Measurements from ENCODE around the gene KSR2.
"Not testable (repeated sequence)": the region's sequence is repeated elsewhere in the genome, so short reads cannot be mapped to it uniquely, and the experiment has no call there.

The KSR2 gene

DNA sequence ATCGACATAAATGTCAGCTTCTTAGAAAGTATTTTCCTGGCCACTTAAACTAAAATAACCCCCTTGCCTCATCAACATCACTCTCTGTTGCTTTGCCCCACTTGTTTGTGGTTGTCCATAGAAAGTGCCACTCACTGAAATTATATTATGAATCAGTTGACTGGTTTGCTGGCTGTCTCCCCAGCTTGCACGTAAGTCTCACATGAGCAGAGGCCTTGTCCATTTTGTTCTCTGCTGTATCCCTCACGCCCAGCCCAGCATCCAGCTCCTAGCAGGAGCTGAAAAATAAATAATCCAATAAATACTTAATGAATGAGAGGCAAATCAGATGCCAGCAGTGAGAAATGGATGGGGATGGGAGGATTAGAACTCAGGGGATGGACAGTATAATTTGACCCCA lies 159.3 kb downstream of the KSR2 start:
- no peak for DNase-seq

DNA sequence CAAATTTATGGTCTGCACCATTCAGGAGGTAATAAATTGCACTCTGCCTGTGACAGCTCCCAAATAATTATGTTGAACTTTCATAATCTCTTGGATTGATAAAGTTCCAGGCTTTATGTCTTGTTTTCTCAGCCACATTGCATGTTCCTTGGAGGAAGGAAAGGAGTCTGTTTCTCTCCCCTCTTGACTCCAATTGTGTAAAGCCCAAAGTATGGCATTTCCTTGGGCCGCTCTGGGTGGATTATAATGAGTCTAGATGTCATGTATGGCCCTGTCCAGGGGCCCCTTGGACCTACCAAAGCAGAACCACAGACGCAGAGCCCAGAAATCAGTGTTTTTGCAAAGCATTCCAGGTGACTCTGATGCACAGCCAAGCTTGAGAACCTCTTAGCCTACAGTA lies 160.8 kb downstream of the KSR2 start:
- DNase-seq, result no peak

- DNase-seq, result no peak
These were observed 161.4 kb downstream of the KSR2 start for GRCh38 chr12:117807355-117807754.

- DNase-seq, result peak; percentile 4
These were observed 162.9 kb downstream of the KSR2 start for GRCh38 chr12:117805865-117806264.

GRCh38 chr12:117803001-117803400 lies 165.8 kb downstream of the KSR2 start:
- no peak for DNase-seq

DNA sequence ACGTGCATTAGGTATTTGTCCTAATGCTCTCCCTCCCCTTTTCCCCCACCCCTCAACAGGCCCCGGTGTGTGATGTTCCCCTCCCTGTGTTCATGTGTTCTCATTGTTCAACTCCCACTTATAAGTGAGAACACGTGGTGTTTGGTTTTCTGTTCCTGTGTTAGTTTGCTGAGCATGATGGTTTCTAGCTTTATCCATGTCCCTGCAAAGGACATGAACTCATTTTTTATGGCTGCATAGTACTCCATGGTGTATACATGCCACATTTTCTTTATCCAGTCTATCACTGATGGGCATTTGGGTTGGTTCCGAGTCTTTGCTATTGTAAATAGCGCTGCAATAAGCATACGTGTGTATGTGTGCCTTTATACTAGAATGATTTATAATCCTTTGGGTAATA lies 168.1 kb downstream of the KSR2 start:
- not testable (repeated sequence) for DNase-seq

GRCh38 chr12:117797202-117797601 lies 171.6 kb downstream of the KSR2 start:
- DNase-seq, result no peak

DNA sequence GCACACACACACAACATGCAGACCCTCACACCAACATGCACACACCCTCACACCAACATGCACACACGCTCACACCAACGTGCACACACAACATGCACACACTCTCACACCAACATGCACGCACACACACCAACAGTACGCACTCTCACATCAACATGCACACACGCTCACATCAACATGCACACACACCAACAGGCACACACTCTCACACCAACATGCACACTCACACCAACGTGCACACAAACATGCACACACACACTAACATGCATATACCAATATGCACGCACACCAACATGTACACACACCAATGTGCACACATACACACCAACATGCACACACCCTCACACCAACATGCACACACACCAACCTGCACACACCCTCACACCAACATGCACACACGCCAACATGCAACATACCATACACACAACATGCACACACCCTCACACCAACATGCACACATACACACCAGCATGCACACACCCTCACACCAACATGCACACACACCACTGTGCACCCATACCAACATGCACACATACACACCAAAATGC lies 175.8 kb downstream of the KSR2 start:
- no peak for DNase-seq

DNA sequence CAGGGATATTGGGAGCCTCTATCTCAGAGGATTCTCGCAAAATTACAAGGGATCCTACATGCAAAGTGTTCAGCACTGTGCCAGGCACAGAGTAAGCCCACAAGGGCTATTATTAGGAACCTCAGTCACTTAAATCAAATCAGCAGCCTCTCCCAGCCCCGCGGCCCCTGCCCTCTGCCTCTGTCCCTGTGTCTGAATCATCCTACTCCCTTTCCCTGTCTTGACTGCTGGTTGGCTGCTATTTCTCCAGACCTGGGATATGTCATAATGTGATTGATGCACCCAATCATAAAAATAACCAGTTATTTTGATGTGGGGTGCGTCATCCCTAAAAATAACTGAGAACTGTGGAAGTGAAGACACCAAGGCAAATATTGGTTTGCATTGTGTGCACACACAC lies 176.3 kb downstream of the KSR2 start:
- DNase-seq, result no peak

DNA sequence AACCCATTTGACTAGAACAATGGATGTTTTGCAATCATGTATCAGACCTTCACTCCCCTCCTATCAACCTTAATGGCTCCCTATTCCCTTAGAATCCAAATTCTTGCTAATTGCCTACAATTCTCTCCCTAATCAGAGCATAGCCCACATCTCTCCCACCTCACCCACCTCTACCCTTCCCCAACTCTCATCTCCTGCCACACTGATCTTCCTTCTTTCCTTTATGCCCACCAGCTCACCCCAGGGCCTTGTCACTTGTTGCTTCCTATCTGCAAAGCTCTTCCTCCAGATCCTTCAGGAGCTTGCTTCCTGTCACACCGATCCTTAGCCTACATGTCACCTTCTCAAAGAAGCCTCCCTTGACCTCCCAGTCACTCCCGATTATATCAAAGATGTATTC lies 177.8 kb downstream of the KSR2 start:
- DNase-seq, result no peak

- no peak for DNase-seq
These were observed 178.6 kb downstream of the KSR2 start for GRCh38 chr12:117790198-117790597.

- no peak for DNase-seq
These were observed 179.4 kb downstream of the KSR2 start for GRCh38 chr12:117789195-117789912.

DNA sequence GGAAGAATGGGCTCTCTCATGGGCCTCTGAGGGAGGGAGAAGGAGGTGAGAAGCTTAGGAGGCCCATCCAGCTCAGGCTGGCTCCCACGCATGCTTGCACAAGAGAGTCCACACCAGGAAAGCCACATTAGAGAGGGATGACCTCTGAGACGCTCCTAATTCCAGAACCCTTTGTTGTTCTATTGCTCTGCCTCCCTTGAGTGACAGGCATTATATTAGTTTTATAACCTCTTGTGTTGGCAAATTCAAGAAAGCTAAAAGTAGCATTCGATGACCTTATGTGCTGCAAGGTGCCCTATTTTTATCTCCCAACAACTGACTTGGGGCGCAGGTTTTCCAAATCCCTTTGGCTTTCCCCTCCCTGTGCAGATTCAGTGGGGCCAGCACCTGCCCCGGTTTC lies 190.1 kb downstream of the KSR2 start:
- DNase-seq, result no peak

DNA sequence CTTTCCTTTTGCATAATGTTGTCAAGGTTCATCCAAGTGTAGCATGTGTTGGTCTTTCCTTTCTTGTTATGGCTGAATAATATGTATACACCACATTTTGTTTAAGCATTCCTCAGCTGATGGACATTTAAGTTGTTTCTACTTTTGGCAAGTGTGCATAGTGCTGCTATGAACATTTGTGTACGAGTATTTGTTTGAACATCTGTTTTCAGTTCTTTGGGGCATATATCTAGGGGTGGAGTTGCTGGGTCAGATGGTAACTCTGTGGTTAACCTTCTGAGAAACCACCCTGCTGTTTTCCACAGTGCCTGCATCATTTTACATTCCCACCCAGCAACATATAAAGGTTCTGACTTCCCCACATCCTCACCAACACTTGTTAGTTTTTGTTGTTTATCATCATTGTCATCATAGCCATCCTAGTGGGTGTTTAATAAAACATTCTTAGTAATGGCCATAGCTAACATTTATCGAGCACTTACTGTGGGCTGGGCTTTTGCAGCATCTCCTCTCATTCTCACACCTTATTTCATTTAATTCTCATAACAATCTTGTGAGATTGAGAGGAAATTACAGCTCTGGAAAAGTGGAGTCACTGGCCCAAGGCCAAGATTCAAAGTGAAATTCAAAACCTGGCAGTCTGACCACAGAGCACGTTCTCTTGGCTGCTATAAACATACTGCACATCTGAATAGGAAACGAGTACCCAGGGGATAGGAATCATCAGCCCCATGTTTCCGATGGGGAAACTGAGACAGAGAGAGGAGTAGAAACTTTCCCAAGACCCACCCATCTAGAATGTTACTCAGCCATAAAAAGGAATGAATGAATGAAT lies 193.6 kb downstream of the KSR2 start:
- peak; percentile 28 for DNase-seq

- DNase-seq, result no peak
These were observed 199.9 kb downstream of the KSR2 start for GRCh38 chr12:117768860-117769259.

DNA sequence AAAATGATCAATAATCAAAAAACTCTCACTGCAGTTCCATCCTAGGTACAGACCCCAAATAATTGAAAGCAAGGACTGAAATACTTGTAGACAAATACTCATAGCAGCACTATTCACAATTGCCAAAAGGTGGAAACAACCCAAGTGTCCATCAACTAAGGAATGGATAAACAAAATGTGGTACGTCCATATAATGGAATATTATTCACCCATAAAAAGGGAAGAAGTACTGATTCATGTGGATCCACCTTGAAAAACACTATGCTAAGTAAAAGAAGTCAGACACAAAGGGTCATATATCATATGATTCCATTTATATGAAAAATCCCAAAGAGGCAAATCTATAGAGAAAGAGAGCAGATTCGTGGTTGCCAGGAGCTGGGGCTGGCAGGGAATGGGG lies 202.8 kb downstream of the KSR2 start:
- DNase-seq, result no peak

GRCh38 chr12:117762143-117762542 lies 206.6 kb downstream of the KSR2 start:
- DNase-seq, result no peak

DNA sequence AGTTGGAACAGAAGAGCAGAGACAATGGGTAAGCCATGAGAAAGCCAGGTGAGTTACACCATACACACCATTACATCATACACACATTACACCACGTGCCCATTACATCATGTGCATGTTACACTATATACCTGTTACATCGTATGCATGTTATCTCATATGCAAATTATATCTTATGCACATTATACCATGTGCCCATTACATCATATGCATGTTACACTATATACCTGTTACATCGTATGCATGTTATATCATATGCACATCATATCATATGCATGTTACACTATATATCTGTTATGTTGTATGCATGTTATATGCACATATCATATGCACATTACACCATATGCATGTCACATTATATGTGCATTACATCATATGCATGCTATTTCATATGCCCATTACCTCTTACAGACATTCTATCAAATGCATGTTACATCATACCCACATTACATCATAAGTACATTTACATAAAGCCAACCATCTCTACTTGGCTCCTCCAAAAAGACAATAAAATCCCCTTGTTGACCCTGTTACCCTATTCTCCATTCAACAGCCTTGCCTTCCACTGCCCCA lies 207.2 kb downstream of the KSR2 start:
- DNase-seq, result no peak

- no peak for DNase-seq
These were observed 207.8 kb downstream of the KSR2 start for GRCh38 chr12:117760990-117761389.

- no peak for DNase-seq
These were observed 218.1 kb downstream of the KSR2 start for GRCh38 chr12:117750657-117751056.

DNA sequence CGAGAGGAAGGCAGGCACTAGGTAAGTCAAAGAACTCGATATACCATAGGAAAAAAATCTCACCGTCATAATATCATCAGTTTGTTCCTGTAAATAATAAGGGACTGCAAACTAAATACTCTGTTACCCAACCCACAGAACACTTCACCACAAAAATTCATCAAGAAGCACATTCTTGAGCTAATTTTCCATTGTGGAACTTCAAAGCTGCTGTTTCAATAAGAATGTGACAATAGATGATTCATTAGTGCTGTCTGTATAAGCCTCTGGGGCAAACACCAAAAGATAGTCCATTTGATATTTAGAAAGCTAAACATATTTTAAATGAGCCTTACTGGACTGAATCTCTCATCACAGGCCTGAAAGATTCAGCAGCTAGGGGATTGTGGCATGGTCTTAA lies 219.4 kb downstream of the KSR2 start:
- no peak for DNase-seq

DNA sequence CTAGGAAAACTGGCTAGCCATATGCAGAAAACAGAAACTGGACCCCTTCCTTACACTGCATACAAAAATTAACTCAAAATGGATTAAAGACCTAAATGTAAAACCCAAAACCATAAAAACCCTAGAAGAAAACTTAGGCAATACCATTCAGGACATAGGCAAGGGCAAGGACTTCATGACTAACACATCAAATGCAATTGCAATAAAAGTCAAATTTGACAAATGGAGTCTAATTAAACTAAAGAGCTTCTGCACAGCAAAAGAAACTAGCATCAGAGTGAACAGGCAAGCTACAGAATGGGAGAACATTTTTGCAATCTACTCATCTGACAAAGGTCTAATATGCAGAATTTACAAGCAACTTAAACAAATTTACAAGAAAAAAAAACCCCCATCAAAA lies 222.4 kb downstream of the KSR2 start:
- not testable (repeated sequence) for DNase-seq

DNA sequence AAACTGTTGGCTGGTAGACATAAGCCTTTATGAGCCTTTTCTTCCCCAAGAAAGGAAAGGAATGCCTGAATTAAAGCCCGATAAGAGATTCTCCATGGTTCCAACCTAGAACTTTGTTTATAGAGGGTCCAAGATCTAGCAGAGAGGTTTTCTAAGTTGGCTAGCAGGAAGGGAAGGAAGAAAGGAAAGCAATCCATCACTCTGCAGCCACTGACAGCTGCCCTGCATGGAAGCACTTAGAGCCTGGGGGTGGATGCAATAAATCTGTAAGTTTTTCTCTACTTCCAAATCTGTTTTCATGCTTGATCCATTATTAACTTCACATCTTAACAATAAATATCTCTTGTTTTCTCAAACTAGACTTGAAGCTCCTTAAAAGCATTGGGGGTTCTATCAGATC lies 224.4 kb downstream of the KSR2 start:
- no peak for DNase-seq

DNA sequence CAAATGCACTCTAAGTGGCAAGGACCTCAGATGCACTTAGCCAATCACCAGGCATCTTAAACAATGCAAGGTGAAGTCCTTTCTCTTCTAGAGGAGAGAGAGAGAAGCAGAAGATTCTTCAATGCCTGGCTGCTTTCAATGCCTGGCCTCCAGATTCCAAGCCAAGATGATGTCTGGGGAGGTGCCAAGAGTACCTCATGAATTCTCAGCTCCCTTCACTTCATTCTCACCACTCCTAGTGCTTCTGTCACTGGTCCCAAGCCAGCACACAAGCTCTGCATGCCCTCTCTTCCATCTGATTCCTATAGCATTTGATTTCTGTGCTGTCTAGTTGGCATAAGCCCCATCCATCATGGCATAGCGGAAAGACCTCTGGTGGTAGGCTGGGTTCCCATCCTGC lies 225.0 kb downstream of the KSR2 start:
- no peak for DNase-seq

Measured in fibroblast of skin of right quadriceps (primary cell).